ENCODE data around the gene ANKRD18A. TPM values are rescaled to one million over a fixed set of nuclear protein-coding genes. Genes with fewer than 3 reads are reported as not detected.

ANKRD18A gene
- total and polyA plus RNA-seq, 4 donors, result 3.5 to 10.0 (median 5.8) TPM

Small RNA genes within 50 kb of the gene (small RNA-seq; reads per million reads assigned to genes)
- not detected for gene AL390726.1 (ENCODE audit: low replicate concordance)
- not detected for gene AL390726.2 (ENCODE audit: low replicate concordance)
- gene AL390726.3 (ENCODE audit: low replicate concordance), result not detected
- not detected for gene AL390726.4 (ENCODE audit: low replicate concordance)
- not detected for gene AL390726.5 (ENCODE audit: low replicate concordance)

Other genes starting within 250 kb of the ANKRD18A start
- 10 to 100 TPM; 12.5 to 13.6 TPM for gene ALDH1B1, start 227.9 kb downstream of the ANKRD18A start, total RNA-seq
- 10 to 100 TPM; 18.8 TPM for gene ALDH1B1, start 227.9 kb downstream of the ANKRD18A start, polyA plus RNA-seq (ENCODE audit: insufficient read length in 2 of 2)
- 10 to 100 TPM in 1 of 2 donors, 1 to 10 TPM in 1; 6.7 to 14.8 TPM for gene IGFBPL1, start 196.1 kb downstream of the ANKRD18A start, total RNA-seq
- gene IGFBPL1, start 196.1 kb downstream of the ANKRD18A start, polyA plus RNA-seq (ENCODE audit: insufficient read length in 2 of 2), result 10 to 100 TPM; 10.4 to 11.3 TPM
- gene FAM240B, start 99.5 kb upstream of the ANKRD18A start, total RNA-seq, result not detected
- not detected for gene FAM240B, start 99.5 kb upstream of the ANKRD18A start, polyA plus RNA-seq (ENCODE audit: insufficient read length in 2 of 2)

All from spinal cord (tissue), 4 donors.